Keratinocyte (primary cell): ENCODE data around the gene TENM4. TPM values are rescaled to one million over a fixed set of nuclear protein-coding genes. Genes with fewer than 3 reads are reported as not detected.

ENCODE experiments used
- DNase-seq: peaks from one replicate; pipeline ENCODE4 v3.0.0-alpha.2; 2011; ENCODE audit warnings: low read depth, missing footprints, low spot score
- FAIRE-seq: peaks from 2 replicates; lab custom pipeline; 2011; peaks lifted over from hg19 to GRCh38; lab: Jason Lieb, UNC
- H2AFZ ChIP-seq: 2 replicates; pipeline ENCODE4 v1.6.0; 2012; ENCODE audit warnings: low read length, control low read depth, inconsistent platforms; ENCODE audit not compliant: control insufficient read depth
- H3K27ac ChIP-seq: 2 replicates; pipeline ENCODE4 v1.5.1; 2011; ENCODE audit warnings: low read length; ENCODE audit not compliant: control insufficient read depth, insufficient read depth
- H3K27me3 ChIP-seq: 3 replicates; pipeline ENCODE4 v1.6.0; 2011; ENCODE audit warnings: low read length; ENCODE audit not compliant: control insufficient read depth, insufficient read depth; ENCODE audit errors: extremely low read depth
- H3K36me3 ChIP-seq, 2 experiments: 2 replicates in 1 of 2; 3 replicates in 1 of 2; pipeline ENCODE4 v1.5.1; 2011; ENCODE audit warnings: low read length in 2 of 2, mild to moderate bottlenecking in 1 of 2; ENCODE audit not compliant: control insufficient read depth in 2 of 2, insufficient read depth in 2 of 2; ENCODE audit errors: extremely low read depth in 1 of 2
- H3K4me1 ChIP-seq: 3 replicates; pipeline ENCODE4 v1.5.1; 2011; ENCODE audit warnings: low read length; ENCODE audit not compliant: control insufficient read depth, insufficient read depth; ENCODE audit errors: extremely low read depth
- H3K4me2 ChIP-seq: 3 replicates; pipeline ENCODE4 v1.6.0; 2011; ENCODE audit warnings: low read depth, low read length; ENCODE audit not compliant: control insufficient read depth, insufficient read depth; ENCODE audit errors: extremely low read depth
- H3K4me3 ChIP-seq, 3 experiments: fragments of 200-600 bp in 1 of 3; sonication (generic) in 1 of 3; 2 replicates in 2 of 3; 3 replicates in 1 of 3; pipeline ENCODE4 v1.5.1; 2011 to 2016; ENCODE audit warnings: low read length in 3 of 3, mild to moderate bottlenecking in 3 of 3, control low read depth in 2 of 3, inconsistent platforms in 1 of 3, low read depth in 1 of 3, mixed read lengths in 1 of 3, mixed run types in 1 of 3, moderate library complexity in 1 of 3; ENCODE audit not compliant: control insufficient read depth in 2 of 3, insufficient read depth in 2 of 3; ENCODE audit errors: extremely low read depth in 1 of 3
- H3K79me2 ChIP-seq: 2 replicates; pipeline ENCODE4 v1.6.0; 2012; ENCODE audit warnings: low read length; ENCODE audit not compliant: control insufficient read depth, insufficient read depth
- H3K9ac ChIP-seq: 3 replicates; pipeline ENCODE4 v1.6.0; 2011; ENCODE audit warnings: low read length; ENCODE audit not compliant: control insufficient read depth, insufficient read depth; ENCODE audit errors: extremely low read depth
- H3K9me1 ChIP-seq: 3 replicates; pipeline ENCODE4 v1.6.0; 2011; ENCODE audit warnings: low read length; ENCODE audit not compliant: control insufficient read depth, insufficient read depth; ENCODE audit errors: extremely low read depth
- H3K9me3 ChIP-seq: 2 replicates; pipeline ENCODE4 v1.5.1; 2012; ENCODE audit warnings: low read depth, low read length; ENCODE audit not compliant: control insufficient read depth
- H4K20me1 ChIP-seq: 3 replicates; pipeline ENCODE4 v1.6.0; 2011; ENCODE audit warnings: low read length; ENCODE audit not compliant: control insufficient read depth, insufficient read depth; ENCODE audit errors: extremely low read depth
- EZH2 ChIP-seq: IDR thresholded peaks from one replicate; pipeline ENCODE4 v1.6.1; 2012; ENCODE audit warnings: inconsistent platforms, mild to moderate bottlenecking, low read length, moderate library complexity
- dilution Hi-C: fragments of 300-500 bp; cut with MboI; formaldehyde crosslinking; loops from one replicate; pipeline ENCODE4 v1.7.0; 2020; ENCODE audit warnings: low sequenced_read_pairs; ENCODE audit not compliant: extremely low pct_ligation_motif_present
- polyA plus RNA-seq, 5 experiments: library from polyadenylated mRNA; depleted of rRNA in 3 of 5; stranded (reverse) in 3 of 5; stranded (forward) in 1 of 5; unstranded in 1 of 5; fragments of >200 nt; gene quantifications; 1 replicate in 1 of 5; 2 replicates in 3 of 5; 3 replicates in 1 of 5; pipeline versions ENCODE4 v1.2.1 to v1.2.3, GENCODE V29; 2011 to 2012; ENCODE audit warnings: missing spikeins in 2 of 5, low read depth in 1 of 5, low replicate concordance in 1 of 5
- TF ChIP-seq, protein P1 (sequence below), 3 experiments: IDR thresholded peaks in 1 of 3; conservative IDR thresholded peaks in 1 of 3; optimal IDR thresholded peaks in 1 of 3; 2 replicates in 2 of 3; 3 replicates in 1 of 3; pipeline versions ENCODE3 to v1.5.1; 2011; ENCODE audit warnings: low read length in 3 of 3, mild to moderate bottlenecking in 3 of 3, moderate library complexity in 2 of 3, control low read depth in 1 of 3, inconsistent platforms in 1 of 3; ENCODE audit not compliant: insufficient read depth in 2 of 3; ENCODE audit errors: extremely low read depth in 1 of 3

Gene TENM4
- polyA plus RNA-seq, 1 donor (not counting 4 experiments of a cell fraction or from before 2014, with no cell fraction given): 3.5 TPM

DNA sequence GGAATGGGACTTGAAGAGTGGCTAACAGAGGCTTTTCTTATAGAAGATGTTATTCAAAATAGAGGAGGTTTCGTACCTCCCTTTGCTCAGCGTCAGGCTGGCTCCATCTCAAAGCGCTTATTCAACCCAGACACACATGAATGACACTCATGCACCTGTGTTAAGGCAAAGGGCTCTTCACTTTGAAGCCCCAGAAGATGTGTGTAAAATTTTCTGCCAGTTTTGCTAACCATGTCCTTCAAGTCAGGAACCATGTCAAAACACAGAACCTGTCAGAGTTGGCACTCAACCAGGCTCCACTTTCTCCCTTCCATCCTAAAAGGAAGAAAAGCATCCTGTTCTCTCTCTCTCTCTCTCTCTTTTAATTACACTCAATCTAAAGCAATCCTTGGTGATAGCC is 513.3 kb downstream of the TENM4 start:
- Histone ChIP-seq H3K27ac (no peak overlapping the region), H3K4me2 (no peak overlapping the region), H3K9me1 (no peaks in the 10 kb centered on the region), H3K4me1 (no peaks in the 10 kb centered on the region), H3K27me3 (no peaks in the 10 kb centered on the region), H3K79me2 (no peaks in the 10 kb centered on the region), H2AFZ (no peak overlapping the region), H4K20me1 (no peaks in the 10 kb centered on the region), H3K9me3 (no peaks in the 10 kb centered on the region), H3K9ac (no peak overlapping the region), H3K4me3 (no peak overlapping the region), H3K36me3 (no peaks in the 10 kb centered on the region)
- FAIRE-seq (no peak), DNase-seq (no peak)
- dilution Hi-C loops: no loop called here
- no peak for TF ChIP-seq EZH2
- TF ChIP-seq, protein P1, sequence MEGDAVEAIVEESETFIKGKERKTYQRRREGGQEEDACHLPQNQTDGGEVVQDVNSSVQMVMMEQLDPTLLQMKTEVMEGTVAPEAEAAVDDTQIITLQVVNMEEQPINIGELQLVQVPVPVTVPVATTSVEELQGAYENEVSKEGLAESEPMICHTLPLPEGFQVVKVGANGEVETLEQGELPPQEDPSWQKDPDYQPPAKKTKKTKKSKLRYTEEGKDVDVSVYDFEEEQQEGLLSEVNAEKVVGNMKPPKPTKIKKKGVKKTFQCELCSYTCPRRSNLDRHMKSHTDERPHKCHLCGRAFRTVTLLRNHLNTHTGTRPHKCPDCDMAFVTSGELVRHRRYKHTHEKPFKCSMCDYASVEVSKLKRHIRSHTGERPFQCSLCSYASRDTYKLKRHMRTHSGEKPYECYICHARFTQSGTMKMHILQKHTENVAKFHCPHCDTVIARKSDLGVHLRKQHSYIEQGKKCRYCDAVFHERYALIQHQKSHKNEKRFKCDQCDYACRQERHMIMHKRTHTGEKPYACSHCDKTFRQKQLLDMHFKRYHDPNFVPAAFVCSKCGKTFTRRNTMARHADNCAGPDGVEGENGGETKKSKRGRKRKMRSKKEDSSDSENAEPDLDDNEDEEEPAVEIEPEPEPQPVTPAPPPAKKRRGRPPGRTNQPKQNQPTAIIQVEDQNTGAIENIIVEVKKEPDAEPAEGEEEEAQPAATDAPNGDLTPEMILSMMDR (optimal IDR thresholded peaks at IDR 0.05 in 1 of 3, IDR thresholded peaks at IDR 0.05 in 1 of 3, conservative IDR thresholded peaks at IDR 0.05 in 1 of 3; ENCODE audit: extremely low read depth in 1 of 3, insufficient read depth in 2 of 3, low read length in 3 of 3): no peak

DNA sequence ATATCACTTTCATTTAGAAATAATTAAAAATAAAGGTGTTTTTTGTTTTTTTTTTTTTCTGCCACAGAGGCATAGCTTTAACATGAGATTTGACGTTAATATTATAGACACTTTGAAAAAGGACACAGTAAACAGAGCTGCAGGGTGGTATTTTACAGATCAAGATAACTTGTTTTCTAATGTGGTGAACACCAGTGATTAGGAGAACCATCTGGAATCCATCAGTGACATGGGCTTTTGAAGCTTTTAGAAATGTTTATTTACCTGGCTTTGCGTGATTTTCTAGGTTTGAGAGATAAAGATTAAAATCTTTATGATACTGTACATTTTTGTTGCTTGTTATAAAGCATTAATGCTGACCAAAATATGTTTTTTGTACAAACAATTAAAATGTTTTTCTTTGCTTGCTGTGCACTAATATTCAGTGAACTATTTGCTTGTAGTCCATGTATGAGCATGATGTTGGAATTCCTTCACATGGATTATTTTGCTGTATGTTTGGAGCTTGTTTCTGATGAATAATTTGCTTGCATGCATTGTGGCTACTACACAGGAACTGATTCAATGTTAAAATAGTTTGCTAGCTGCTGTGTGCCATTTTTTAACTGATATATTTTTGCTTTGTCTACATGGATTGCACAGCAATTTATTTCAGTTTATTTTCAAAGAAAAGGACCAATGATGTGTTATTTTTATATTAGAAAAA is 514.0 kb downstream of the TENM4 start:
- H3K27ac ChIP-seq: no peak overlapping the region
- dilution Hi-C loops: no loop called here
- TF ChIP-seq, protein P1 (optimal IDR thresholded peaks at IDR 0.05 in 1 of 3, IDR thresholded peaks at IDR 0.05 in 1 of 3, conservative IDR thresholded peaks at IDR 0.05 in 1 of 3; ENCODE audit: extremely low read depth in 1 of 3, insufficient read depth in 2 of 3, low read length in 3 of 3): no peak
- no peak for TF ChIP-seq EZH2

More for the DNA sequence above, 514.0 kb downstream of the TENM4 start:
- Histone ChIP-seq H3K9me3 (no peaks in the 10 kb centered on the region), H3K4me3 (no peak overlapping the region), H3K27me3 (no peaks in the 10 kb centered on the region), H3K36me3 (no peaks in the 10 kb centered on the region), H4K20me1 (no peaks in the 10 kb centered on the region), H3K4me1 (no peaks in the 10 kb centered on the region), H3K9me1 (no peaks in the 10 kb centered on the region), H2AFZ (no peak overlapping the region), H3K4me2 (no peak overlapping the region), H3K79me2 (no peaks in the 10 kb centered on the region), H3K9ac (no peak overlapping the region)
- no peak for DNase-seq
- no peak for FAIRE-seq
